ENCODE measurements around the gene ZPR1. TPM values are rescaled to one million over a fixed set of nuclear protein-coding genes. Genes with fewer than 3 reads are reported as not detected.
"Not testable (repeated sequence)": the region's sequence is repeated elsewhere in the genome, so short reads cannot be mapped to it uniquely, and the experiment has no call there.

The ZPR1 gene
- total RNA-seq (2014; rRNA removed; shearing (Covaris generic)) = 22.2 and 29.4 TPM in 2 replicates

DNA sequence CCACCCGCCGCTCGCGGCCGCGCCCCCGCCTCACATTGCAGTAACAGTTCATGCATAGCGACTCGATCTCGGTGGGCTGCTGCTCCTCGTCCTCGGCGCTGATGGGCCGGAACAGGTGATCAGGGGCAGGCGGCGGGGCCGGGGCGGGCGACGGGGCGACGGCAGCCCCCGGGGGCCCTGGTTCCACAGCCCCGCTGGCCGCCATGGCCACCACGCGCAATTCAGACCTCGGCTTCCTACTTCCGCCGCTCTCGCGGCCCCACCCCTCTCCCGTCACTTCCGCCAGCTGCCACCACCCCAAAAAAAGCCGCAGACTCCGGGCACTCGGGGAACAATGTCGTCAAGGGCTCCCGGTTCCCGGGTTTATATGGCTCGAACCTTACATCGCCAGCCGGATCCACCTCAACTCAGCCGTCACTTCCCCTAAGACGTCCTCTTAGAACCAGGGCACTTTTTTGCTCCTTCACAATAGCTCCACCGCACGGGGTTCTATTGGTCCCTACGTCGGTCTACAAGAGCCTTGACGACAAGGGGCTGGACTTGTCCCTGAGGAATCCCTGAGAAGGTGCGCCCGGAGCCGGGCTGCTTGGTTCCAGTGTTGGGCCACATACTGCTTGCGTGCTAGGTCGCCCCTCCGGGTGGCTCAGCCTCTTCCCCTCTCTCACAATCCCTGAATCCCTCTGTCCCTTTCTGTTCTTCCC, at the start of gene ZPR1:
ZPR1 (minus strand) TSS at position 238 of the 701 bp plus-strand sequence; CDS start at position 205, 33 bp downstream.
- Histone ChIP-seq H3K4me3 (peak within 1 kb of the TSS; percentile 59), H3K9me3 (replicated peaks) (no peaks in the 10 kb centered on the region), H3K27ac (peak within 1 kb of the TSS; percentile 51), H3K27me3 (replicated peaks) (no peaks in the 10 kb centered on the region), H3K36me3 (peaks cover 27% of the 10 kb centered on the region), H3K4me1 (replicated peaks) (0 out of 2 replicates have a peak, but pooled peaks cover 8% of the 10 kb centered on the region)
- DNase-seq (ENCODE audit: low read depth in 1 of 2, low spot score in 2 of 2) = peak; percentile 58 to 59

GRCh38 chr11:116836632-116836991, 48.8 kb upstream of the ZPR1 start:
- Histone ChIP-seq H3K27me3 (replicated peaks) (no peaks in the 10 kb centered on the region), H3K4me3 (no peak overlapping the region), H3K36me3 (no peaks in the 10 kb centered on the region), H3K27ac (no peak overlapping the region), H3K4me1 (replicated peaks) (peaks cover 12% of the 10 kb centered on the region), H3K9me3 (replicated peaks) (no peaks in the 10 kb centered on the region)
- no peak for DNase-seq (ENCODE audit: low read depth in 1 of 2, low spot score in 2 of 2)

GRCh38 chr11:116835791-116836631, 48.2 kb upstream of the ZPR1 start:
- peak; percentile 73 to 87 for DNase-seq (ENCODE audit: low read depth in 1 of 2, low spot score in 2 of 2)
- H3K27ac ChIP-seq = peak overlapping the region; percentile 24; the same call in 1 of the 2 replicates
- H3K27me3 ChIP-seq (replicated peaks) = no peaks in the 10 kb centered on the region
- peak overlapping the region; percentile 8; the same call in 1 of the 2 replicates for H3K4me3 ChIP-seq
- H3K9me3 ChIP-seq (replicated peaks) = no peaks in the 10 kb centered on the region
- peaks cover 12% of the 10 kb centered on the region for H3K4me1 ChIP-seq (replicated peaks)
- H3K36me3 ChIP-seq = no peaks in the 10 kb centered on the region

DNA sequence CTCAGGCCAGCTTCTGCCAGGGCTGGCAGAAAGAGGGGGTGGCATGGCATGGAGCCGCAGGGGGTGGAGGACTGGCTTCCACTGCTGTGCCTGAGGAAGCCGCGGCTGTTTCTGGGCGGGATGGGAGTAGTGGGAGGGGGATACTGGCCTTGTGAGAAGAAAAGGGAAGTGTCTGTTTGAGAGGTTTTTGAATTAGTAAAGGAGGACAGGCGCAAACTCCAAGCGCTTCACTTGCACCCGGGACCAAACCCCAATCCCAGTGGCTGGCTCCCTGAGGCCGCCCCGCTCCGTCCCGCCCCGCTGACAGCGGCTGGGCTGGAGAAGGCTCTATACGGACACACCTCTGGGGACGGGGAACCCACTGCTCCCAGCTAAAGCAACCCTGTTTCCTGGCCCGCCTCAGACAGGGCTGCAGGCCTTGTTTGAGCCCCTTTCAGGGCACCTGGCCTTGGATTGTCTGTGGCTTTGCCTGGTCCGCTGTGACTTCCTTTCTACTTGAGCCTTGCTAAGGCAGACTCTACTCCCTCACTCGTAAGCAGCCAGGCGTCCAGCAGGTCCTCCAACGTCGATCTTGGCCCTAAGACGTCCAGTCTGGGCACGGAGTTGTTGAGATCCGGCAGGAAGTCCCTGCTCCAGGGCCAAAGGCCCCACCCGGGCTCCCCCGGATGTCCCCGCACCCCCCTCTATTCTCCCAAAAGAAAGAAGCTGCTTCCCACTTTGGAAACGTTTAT, 47.4 kb upstream of the ZPR1 start:
- Histone ChIP-seq H3K9me3 (replicated peaks) (no peaks in the 10 kb centered on the region), H3K27me3 (replicated peaks) (no peaks in the 10 kb centered on the region), H3K4me3 (peak overlapping the region; percentile 8; the same call in 1 of the 2 replicates), H3K4me1 (replicated peaks) (peaks cover 12% of the 10 kb centered on the region), H3K36me3 (no peaks in the 10 kb centered on the region), H3K27ac (peak overlapping the region; percentile 24; the same call in 1 of the 2 replicates)
- DNase-seq (ENCODE audit: low read depth in 1 of 2, low spot score in 2 of 2) = no peak

- not testable (repeated sequence) for H3K27me3 ChIP-seq (replicated peaks); H3K27ac ChIP-seq; H3K4me3 ChIP-seq; H3K9me3 ChIP-seq (replicated peaks); DNase-seq (ENCODE audit: low read depth in 1 of 2, low spot score in 2 of 2); H3K36me3 ChIP-seq
- H3K4me1 ChIP-seq (replicated peaks) = peaks cover 12% of the 10 kb centered on the region
These were observed 46.8 kb upstream of the ZPR1 start for GRCh38 chr11:116834535-116835041.

- Histone ChIP-seq H3K36me3 (no peaks in the 10 kb centered on the region), H3K4me1 (replicated peaks) (peaks cover 12% of the 10 kb centered on the region), H3K9me3 (replicated peaks) (no peaks in the 10 kb centered on the region), H3K27ac (no peak overlapping the region), H3K4me3 (no peak overlapping the region), H3K27me3 (replicated peaks) (no peaks in the 10 kb centered on the region)
- no peak for DNase-seq (ENCODE audit: low read depth in 1 of 2, low spot score in 2 of 2)
These were observed 46.2 kb upstream of the ZPR1 start for GRCh38 chr11:116833816-116834534.

DNA sequence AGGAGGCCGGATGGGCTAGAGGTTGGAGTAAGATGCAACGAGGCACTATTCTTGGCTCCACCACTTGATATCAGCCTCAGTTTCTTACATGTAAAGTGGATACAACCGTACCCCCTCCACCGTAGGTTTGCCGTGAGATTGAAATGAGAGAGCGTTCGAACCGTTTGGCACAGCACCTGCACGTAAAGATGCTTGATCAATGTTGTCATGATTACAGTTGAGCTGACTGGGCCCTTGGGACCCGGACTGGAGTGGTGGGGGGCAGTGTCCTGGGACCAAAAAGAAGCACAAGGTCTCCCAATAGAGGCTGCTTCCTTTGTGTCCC, 45.6 kb upstream of the ZPR1 start:
- peaks cover 12% of the 10 kb centered on the region for H3K4me1 ChIP-seq (replicated peaks)
- H3K27ac ChIP-seq = no peak overlapping the region
- no peaks in the 10 kb centered on the region for H3K9me3 ChIP-seq (replicated peaks)
- no peak for DNase-seq (ENCODE audit: low read depth in 1 of 2, low spot score in 2 of 2)
- H3K27me3 ChIP-seq (replicated peaks) = no peaks in the 10 kb centered on the region
- H3K36me3 ChIP-seq = no peaks in the 10 kb centered on the region
- no peak overlapping the region for H3K4me3 ChIP-seq

- DNase-seq (ENCODE audit: low read depth in 1 of 2, low spot score in 2 of 2) = no peak
- H3K4me3 ChIP-seq = no peak overlapping the region
- no peak overlapping the region for H3K27ac ChIP-seq
- H3K36me3 ChIP-seq = no peaks in the 10 kb centered on the region
- H3K4me1 ChIP-seq (replicated peaks) = peaks cover 12% of the 10 kb centered on the region
- no peaks in the 10 kb centered on the region for H3K27me3 ChIP-seq (replicated peaks)
- no peaks in the 10 kb centered on the region for H3K9me3 ChIP-seq (replicated peaks)
These were observed 44.8 kb upstream of the ZPR1 start for GRCh38 chr11:116832350-116833290.

- H3K9me3 ChIP-seq (replicated peaks) = no peaks in the 10 kb centered on the region
- no peak overlapping the region for H3K4me3 ChIP-seq
- no peaks in the 10 kb centered on the region for H3K36me3 ChIP-seq
- no peak for DNase-seq (ENCODE audit: low read depth in 1 of 2, low spot score in 2 of 2)
- no peaks in the 10 kb centered on the region for H3K27me3 ChIP-seq (replicated peaks)
- peaks cover 12% of the 10 kb centered on the region for H3K4me1 ChIP-seq (replicated peaks)
- no peak overlapping the region for H3K27ac ChIP-seq
These were observed 44.0 kb upstream of the ZPR1 start for GRCh38 chr11:116831790-116832349.

- H3K36me3 ChIP-seq = no peaks in the 10 kb centered on the region
- no peak overlapping the region for H3K27ac ChIP-seq
- H3K27me3 ChIP-seq (replicated peaks) = no peaks in the 10 kb centered on the region
- H3K4me3 ChIP-seq = no peak overlapping the region
- no peaks in the 10 kb centered on the region for H3K9me3 ChIP-seq (replicated peaks)
- H3K4me1 ChIP-seq (replicated peaks) = peaks cover 3% of the 10 kb centered on the region
- no peak for DNase-seq (ENCODE audit: low read depth in 1 of 2, low spot score in 2 of 2)
These were observed 42.5 kb upstream of the ZPR1 start for GRCh38 chr11:116830184-116830912.

DNA sequence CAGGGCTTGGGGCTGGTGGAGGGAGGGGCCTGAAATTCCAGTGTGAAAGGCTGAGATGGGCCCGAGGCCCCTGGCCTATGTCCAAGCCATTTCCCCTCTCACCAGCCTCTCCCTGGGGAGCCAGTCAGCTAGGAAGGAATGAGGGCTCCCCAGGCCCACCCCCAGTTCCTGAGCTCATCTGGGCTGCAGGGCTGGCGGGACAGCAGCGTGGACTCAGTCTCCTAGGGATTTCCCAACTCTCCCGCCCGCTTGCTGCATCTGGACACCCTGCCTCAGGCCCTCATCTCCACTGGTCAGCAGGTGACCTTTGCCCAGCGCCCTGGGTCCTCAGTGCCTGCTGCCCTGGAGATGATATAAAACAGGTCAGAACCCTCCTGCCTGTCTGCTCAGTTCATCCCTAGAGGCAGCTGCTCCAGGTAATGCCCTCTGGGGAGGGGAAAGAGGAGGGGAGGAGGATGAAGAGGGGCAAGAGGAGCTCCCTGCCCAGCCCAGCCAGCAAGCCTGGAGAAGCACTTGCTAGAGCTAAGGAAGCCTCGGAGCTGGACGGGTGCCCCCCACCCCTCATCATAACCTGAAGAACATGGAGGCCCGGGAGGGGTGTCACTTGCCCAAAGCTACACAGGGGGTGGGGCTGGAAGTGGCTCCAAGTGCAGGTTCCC, 41.8 kb upstream of the ZPR1 start, which contains the start of gene APOC3:
APOC3 (plus strand) TSS at position 383 of the 659 bp plus-strand sequence. CDS start 676 bp downstream, outside the sequence.
- Histone ChIP-seq H3K4me1 (replicated peaks) (no peaks in the 10 kb centered on the region), H3K27ac (no peak within 1 kb of the TSS), H3K4me3 (no peak within 1 kb of the TSS), H3K36me3 (no peaks in the 10 kb centered on the region), H3K9me3 (replicated peaks) (no peaks in the 10 kb centered on the region), H3K27me3 (replicated peaks) (no peaks in the 10 kb centered on the region)
- DNase-seq (ENCODE audit: low read depth in 1 of 2, low spot score in 2 of 2) = no peak

Measured in SJSA1 (cell line).